Fibroblast of villous mesenchyme (primary cell): ENCODE results near the gene ACVR1B. TPM values are rescaled to one million over a fixed set of nuclear protein-coding genes. Genes with fewer than 3 reads are reported as not detected.

Experiments
- DNase-seq: peaks from one replicate; pipeline ENCODE4 v3.0.0-alpha.2; 2010; ENCODE audit warnings: low read depth
- H3K4me3 ChIP-seq: 2 replicates; pipeline ENCODE4 v1.5.1; 2011; ENCODE audit warnings: low read depth, mild to moderate bottlenecking, low read length
- CTCF ChIP-seq: IDR thresholded peaks from 2 replicates; pipeline ENCODE4 v1.5.1; 2012; ENCODE audit warnings: low read depth, mild to moderate bottlenecking, low read length; ENCODE audit not compliant: insufficient read depth
- total RNA-seq: library from RNA; depleted of rRNA; stranded (reverse); fragments of >200 nt; gene quantifications from 2 replicates; pipeline ENCODE4 v1.2.3, GENCODE V29; 2012

The ACVR1B gene
- 6.4 and 6.5 TPM in 2 replicates for total RNA-seq

DNA sequence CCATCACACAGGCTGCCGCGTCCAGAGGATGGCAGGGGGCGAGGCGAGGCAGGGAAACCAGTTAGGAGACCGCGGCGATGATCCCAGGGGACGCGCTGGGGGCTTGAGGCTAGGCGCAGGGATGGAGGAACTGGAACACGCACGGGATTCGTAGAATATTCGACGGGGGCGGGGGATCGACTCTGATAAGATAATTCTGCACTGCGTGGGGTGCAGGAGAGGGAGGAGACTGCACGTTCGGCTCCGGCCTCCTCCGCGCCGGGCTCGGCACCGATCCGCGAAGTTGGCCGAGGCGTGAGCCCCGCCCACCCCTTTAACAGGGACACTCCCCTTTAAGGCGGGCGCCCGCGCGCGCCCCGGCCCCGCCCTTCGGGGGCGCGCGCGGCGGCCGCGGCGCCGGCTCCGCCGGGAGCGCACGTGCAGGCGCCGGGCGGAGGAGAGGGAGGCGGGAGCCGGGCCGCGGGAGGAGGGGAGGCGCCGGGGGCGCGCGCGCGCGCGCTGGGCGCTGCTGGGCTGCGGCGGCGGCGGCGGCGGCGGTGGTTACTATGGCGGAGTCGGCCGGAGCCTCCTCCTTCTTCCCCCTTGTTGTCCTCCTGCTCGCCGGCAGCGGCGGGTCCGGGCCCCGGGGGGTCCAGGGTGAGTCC, at the start of gene ACVR1B:
Gene ACVR1B, plus strand, starts transcription at position 501 of the 644 bp plus-strand sequence. Its CDS starts 45 bp downstream, at position 546.
- peak; percentile 87 for DNase-seq
- no peak for TF ChIP-seq CTCF
- peak within 1 kb of the TSS; percentile 89 for H3K4me3 ChIP-seq

GRCh38 chr12:51901881-51902280, 49.6 kb upstream of the ACVR1B start:
- no peak for TF ChIP-seq CTCF
- H3K4me3 ChIP-seq = no peak overlapping the region
- DNase-seq = no peak

- DNase-seq = peak; percentile 81
- no peak for TF ChIP-seq CTCF
- no peak overlapping the region for H3K4me3 ChIP-seq
Measured at GRCh38 chr12:51904951-51905470, 46.5 kb upstream of the ACVR1B start.

DNA sequence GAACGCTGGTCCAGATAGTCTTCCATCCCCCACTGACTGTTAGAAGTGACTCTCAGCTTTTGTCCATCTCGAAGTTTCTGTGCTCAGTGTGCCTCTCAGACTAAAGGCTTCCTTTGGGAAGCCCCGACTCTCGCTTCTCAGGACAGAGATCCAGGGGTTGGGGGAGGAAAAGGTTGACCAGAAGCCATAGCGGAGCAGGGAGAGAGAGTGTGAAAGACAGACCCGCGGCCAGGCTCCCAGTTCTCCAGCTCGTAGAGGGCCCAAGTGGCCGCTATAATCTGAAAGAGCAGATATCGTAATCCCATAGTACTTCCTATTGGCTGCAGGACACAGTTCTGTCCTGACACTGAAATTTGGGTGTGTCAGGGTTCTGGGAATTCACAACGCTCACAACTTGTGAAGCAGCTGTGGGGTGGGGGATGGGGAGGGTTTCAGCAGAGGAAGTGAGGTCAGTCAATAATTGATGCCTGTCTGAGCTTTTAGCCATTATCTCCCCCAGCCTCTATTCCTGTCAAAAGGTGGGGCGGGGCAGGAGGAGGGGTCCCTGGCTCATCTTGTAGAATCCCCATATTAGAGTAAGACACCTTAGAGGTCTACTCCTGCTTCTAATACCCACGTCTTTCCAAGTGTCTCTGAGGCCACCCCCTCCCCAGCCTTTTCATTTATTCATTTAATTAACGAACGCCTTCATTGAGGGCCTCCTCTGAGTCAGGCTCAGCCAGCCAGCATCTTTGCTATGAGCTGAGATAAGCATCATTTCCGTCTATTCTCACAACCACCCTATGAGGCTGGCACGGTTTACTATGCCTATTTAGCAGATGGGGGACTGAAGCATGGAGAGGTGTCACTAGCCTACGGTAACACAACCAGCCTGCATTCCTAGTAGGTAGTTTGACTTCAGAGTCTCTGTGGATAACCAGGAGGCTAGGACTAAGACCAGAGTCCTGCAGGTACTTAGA, 45.7 kb upstream of the ACVR1B start:
- no peak overlapping the region for H3K4me3 ChIP-seq
- no peak for TF ChIP-seq CTCF
- DNase-seq = peak; percentile 87

DNA sequence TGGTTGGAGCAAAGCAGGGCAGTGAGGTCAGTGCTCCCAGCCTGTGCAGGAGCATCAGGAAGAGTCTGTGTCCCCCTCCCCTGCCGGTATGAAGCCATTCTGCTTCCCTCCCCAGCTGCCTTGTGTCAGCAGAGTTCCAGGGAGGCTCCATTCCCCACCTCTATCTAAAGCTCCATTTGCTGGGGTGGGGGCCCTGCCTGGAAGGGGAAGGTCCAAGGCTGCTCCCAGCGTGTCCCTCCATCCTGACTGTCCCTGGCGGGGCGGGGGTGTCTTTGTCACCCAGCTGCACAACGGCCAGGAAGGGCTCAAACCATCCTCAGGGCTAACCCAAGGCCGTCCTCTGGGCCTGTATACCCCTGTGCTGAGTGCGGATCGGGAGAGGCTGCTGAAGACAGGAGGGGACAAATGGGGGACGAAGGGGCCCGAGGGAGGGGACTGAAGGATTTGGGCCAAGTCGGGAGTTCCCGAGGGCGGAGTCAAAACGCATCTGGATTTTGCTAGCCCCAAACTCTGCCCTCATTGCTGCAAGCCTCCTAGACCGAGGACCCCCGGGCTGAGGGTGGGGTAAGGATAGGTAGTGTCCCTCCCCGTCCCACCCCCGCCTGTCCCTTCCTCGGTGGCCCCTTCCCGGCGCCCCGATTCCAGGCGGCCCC, 44.9 kb upstream of the ACVR1B start:
- no peak for TF ChIP-seq CTCF
- no peak for DNase-seq
- H3K4me3 ChIP-seq = peak overlapping the region; percentile 54

GRCh38 chr12:51907083-51907855, 44.2 kb upstream of the ACVR1B start, which contains the start of gene ACVRL1:
TSS of gene ACVRL1 (plus strand) at chr12:51907504. CDS start at chr12:51912475, 4,971 bp downstream.
- TF ChIP-seq CTCF = no peak
- H3K4me3 ChIP-seq = peak within 1 kb of the TSS; percentile 54
- DNase-seq = no peak
